Hepatocyte (in vitro differentiated cells): ENCODE results near the gene DSCAM.

Source experiments
- CTCF ChIP-seq: fragments of 200-600 bp; sonication (generic); IDR thresholded peaks from 2 replicates; pipeline ENCODE4 v1.5.1; 2016; ENCODE audit warnings: antibody characterized with exemption, mild to moderate bottlenecking; ENCODE audit not compliant: poor library complexity
- EZH2 ChIP-seq: fragments of 200-600 bp; sonication (generic); IDR thresholded peaks from 2 replicates; pipeline ENCODE4 v1.6.1; 2016; ENCODE audit warnings: antibody characterized with exemption, mild to moderate bottlenecking, borderline replicate concordance
- EZH2phosphoT487 ChIP-seq: fragments of 200-600 bp; sonication (generic); IDR thresholded peaks from one replicate; pipeline ENCODE4 v1.6.1; 2018; ENCODE audit warnings: antibody characterized with exemption, mild to moderate bottlenecking, low read depth, moderate library complexity; ENCODE audit not compliant: unreplicated experiment, severe bottlenecking

DNA sequence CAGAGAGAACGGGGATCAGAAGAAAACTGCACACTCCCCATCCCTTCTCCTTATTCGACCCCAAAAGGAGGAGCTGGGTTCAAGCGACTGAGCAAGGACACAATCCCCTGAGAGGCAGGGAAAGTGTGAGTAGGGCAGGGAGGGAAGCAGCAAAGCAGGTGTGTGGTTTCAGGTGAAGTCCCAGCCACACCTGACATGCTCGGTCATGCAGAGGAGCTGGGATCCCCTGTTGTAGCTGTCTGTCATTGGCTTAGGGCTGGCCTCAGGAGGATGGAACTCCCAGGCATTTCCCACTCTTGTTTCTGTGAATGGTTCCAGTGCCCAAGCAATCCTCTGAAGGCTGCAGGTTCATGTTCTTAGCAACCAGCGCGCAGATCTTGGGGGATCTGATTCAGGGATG lies 150.7 kb downstream of the DSCAM start:
- TF ChIP-seq CTCF: no peak
- no peak for TF ChIP-seq EZH2
- TF ChIP-seq EZH2phosphoT487: no peak
